HEK293 (cell line): ENCODE results near the gene GRIK4.

Source experiments
- CTCF ChIA-PET: fragments of 350-600 bp; formaldehyde crosslinking; extraction: SDS; loops from one replicate; lab custom pipeline; 2021; ENCODE audit warnings: antibody characterized with exemption; lab: Yijun Ruan, JAX
- POLR2A ChIA-PET: fragments of 300-600 bp; formaldehyde crosslinking; extraction: SDS; loops from one replicate; lab custom pipeline; 2020; ENCODE audit warnings: antibody characterized with exemption, inconsistent platforms; lab: Yijun Ruan, JAX
- H3K27ac ChIP-seq: fragments of 200-500 bp; sonication (Bioruptor generic); 2 replicates; pipeline ENCODE4 v1.5.1; 2014; ENCODE audit warnings: low read depth, low read length, control low read depth, inconsistent platforms; ENCODE audit errors: extremely low read depth
- H3K36me3 ChIP-seq, 2 experiments: fragments of 200-500 bp in 1 of 2; sonication (Bioruptor generic) in 1 of 2; 1 replicate in 1 of 2; 2 replicates in 1 of 2; pipeline ENCODE4 v1.5.1; 2014 to 2017; ENCODE audit warnings: inconsistent platforms in 2 of 2, low read length in 2 of 2; ENCODE audit not compliant: control insufficient read depth in 2 of 2, insufficient read depth in 1 of 2
- H3K4me1 ChIP-seq: fragments of 200-500 bp; sonication (Bioruptor generic); 2 replicates; pipeline ENCODE4 v1.5.1; 2014; ENCODE audit warnings: mild to moderate bottlenecking, low read length, inconsistent platforms; ENCODE audit not compliant: control insufficient read depth, insufficient read depth
- H3K4me3 ChIP-seq: 2 replicates; pipeline ENCODE4 v1.5.1; 2011; ENCODE audit warnings: low read depth, mild to moderate bottlenecking, control low read depth, low read length, moderate library complexity
- H3K9me3 ChIP-seq: fragments of 200-500 bp; sonication (Bioruptor generic); 2 replicates; pipeline ENCODE4 v1.5.1; 2014; ENCODE audit warnings: low read depth, low read length, inconsistent platforms; ENCODE audit not compliant: control insufficient read depth, insufficient read depth
- HOXA7 ChIP-seq: sonication (generic); formaldehyde crosslinking; IDR thresholded peaks from 2 replicates; pipeline ENCODE4 v1.8.1; 2022; ENCODE audit warnings: missing genetic modification reagents, borderline replicate concordance
- KLF9 ChIP-seq: fragments of 450-650 bp; formaldehyde crosslinking; IDR thresholded peaks from 2 replicates; pipeline ENCODE4 v1.5.1; 2016; ENCODE audit warnings: missing biosample characterization, missing genetic modification characterization, low read depth
- SP2 ChIP-seq: fragments of 450-650 bp; formaldehyde crosslinking; IDR thresholded peaks from 2 replicates; pipeline ENCODE4 v1.5.1; 2016; ENCODE audit warnings: missing biosample characterization, missing genetic modification characterization
- SP7 ChIP-seq: fragments of 450-650 bp; formaldehyde crosslinking; IDR thresholded peaks from 2 replicates; pipeline ENCODE4 v1.5.1; 2016; ENCODE audit warnings: missing biosample characterization, missing genetic modification characterization
- ZFHX2 ChIP-seq: fragments of 450-650 bp; formaldehyde crosslinking; conservative IDR thresholded peaks from 2 replicates; pipeline ENCODE4 v1.5.1; 2016; ENCODE audit warnings: missing biosample characterization, missing genetic modification characterization
- ZFP41 ChIP-seq: fragments of 450-650 bp; formaldehyde crosslinking; IDR thresholded peaks from 2 replicates; pipeline ENCODE4 v1.5.1; 2016; ENCODE audit warnings: missing biosample characterization, missing genetic modification characterization, borderline replicate concordance
- ZNF121 ChIP-seq: fragments of 450-650 bp; formaldehyde crosslinking; IDR thresholded peaks from 2 replicates; pipeline ENCODE4 v1.5.1; 2016; ENCODE audit warnings: missing biosample characterization, missing genetic modification characterization
- ZNF169 ChIP-seq: fragments of 450-650 bp; formaldehyde crosslinking; IDR thresholded peaks from 2 replicates; pipeline ENCODE4 v1.5.1; 2016; ENCODE audit warnings: missing biosample characterization, missing genetic modification characterization
- ZNF214 ChIP-seq: fragments of 450-650 bp; formaldehyde crosslinking; IDR thresholded peaks from 2 replicates; pipeline ENCODE4 v1.5.1; 2017; ENCODE audit warnings: missing biosample characterization, mild to moderate bottlenecking, missing genetic modification characterization, borderline replicate concordance
- ZNF223 ChIP-seq: fragments of 450-650 bp; formaldehyde crosslinking; IDR thresholded peaks from 2 replicates; pipeline ENCODE4 v1.5.1; 2016; ENCODE audit warnings: missing biosample characterization, missing genetic modification characterization
- ZNF404 ChIP-seq: fragments of 450-650 bp; formaldehyde crosslinking; IDR thresholded peaks from 2 replicates; pipeline ENCODE4 v1.5.1; 2017; ENCODE audit warnings: missing biosample characterization, missing genetic modification characterization
- ZNF626 ChIP-seq: fragments of 450-650 bp; sonication (Bioruptor Pico); formaldehyde crosslinking; IDR thresholded peaks from 2 replicates; pipeline ENCODE4 v1.5.1; 2018; ENCODE audit warnings: missing biosample characterization, missing genetic modification characterization, inconsistent platforms
- ZNF768 ChIP-seq: fragments of 450-650 bp; formaldehyde crosslinking; IDR thresholded peaks from 2 replicates; pipeline ENCODE4 v1.5.1; 2018; ENCODE audit warnings: missing biosample characterization, mild to moderate bottlenecking, missing genetic modification characterization
- ZNF777 ChIP-seq: fragments of 450-650 bp; formaldehyde crosslinking; IDR thresholded peaks from 2 replicates; pipeline ENCODE4 v1.5.1; 2017; ENCODE audit warnings: missing biosample characterization, missing genetic modification characterization, borderline replicate concordance
- ZNF785 ChIP-seq: fragments of 450-650 bp; formaldehyde crosslinking; IDR thresholded peaks from 2 replicates; pipeline ENCODE4 v1.5.1; 2016; ENCODE audit warnings: missing biosample characterization, missing genetic modification characterization
- TF ChIP-seq, protein P1 (sequence below): fragments of 450-650 bp; formaldehyde crosslinking; IDR thresholded peaks from 2 replicates; pipeline ENCODE4 v1.5.1; 2016; ENCODE audit warnings: missing biosample characterization, missing genetic modification characterization
- TF ChIP-seq, protein P2 (sequence below): fragments of 450-650 bp; formaldehyde crosslinking; IDR thresholded peaks from 2 replicates; pipeline ENCODE4 v1.5.1; 2016; ENCODE audit warnings: missing biosample characterization, missing genetic modification characterization
- TF ChIP-seq, protein P3 (sequence below): fragments of 450-650 bp; formaldehyde crosslinking; IDR thresholded peaks from 2 replicates; pipeline ENCODE4 v1.5.1; 2017; ENCODE audit warnings: missing biosample characterization, missing genetic modification characterization
- TF ChIP-seq, protein P4 (sequence below): fragments of 450-650 bp; formaldehyde crosslinking; IDR thresholded peaks from 2 replicates; pipeline ENCODE4 v1.5.1; 2016; ENCODE audit warnings: missing biosample characterization, missing genetic modification characterization
- TF ChIP-seq, protein P5 (sequence below): fragments of 450-650 bp; formaldehyde crosslinking; IDR thresholded peaks from 2 replicates; pipeline ENCODE4 v1.5.1; 2016; ENCODE audit warnings: missing biosample characterization, missing genetic modification characterization

The GRIK4 gene

DNA sequence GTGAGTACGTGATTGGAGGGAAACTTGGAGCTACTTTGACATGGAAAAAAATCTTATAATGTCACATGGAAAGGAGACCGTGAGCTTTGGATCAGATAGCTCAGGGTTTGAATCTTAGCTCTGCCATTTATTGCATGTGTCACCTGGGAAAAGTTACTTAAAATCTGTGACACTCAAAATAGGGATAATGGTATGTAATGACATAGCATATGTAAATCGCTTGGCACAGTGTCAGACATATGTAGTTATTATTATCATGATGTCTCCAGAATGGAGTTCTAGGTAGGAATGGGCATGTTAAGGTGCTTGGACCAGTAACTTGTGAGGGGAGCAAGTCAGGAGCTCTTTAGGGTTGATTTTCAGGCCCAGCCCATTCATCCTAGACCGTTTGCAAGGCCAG, 75.8 kb downstream of the GRIK4 start:
- H3K27ac ChIP-seq = no peak overlapping the region
- H3K4me1 ChIP-seq = no peaks in the 10 kb centered on the region
- H3K36me3 ChIP-seq = no peaks in the 10 kb centered on the region
- H3K9me3 ChIP-seq = no peaks in the 10 kb centered on the region
- CTCF ChIA-PET = interaction anchor here (0.7 kb wide), 1 partner anchor 524 kb away, joined by 3 read pairs; no protein-coding TSS in a partner anchor
- TF ChIP-seq ZNF785 (tag by site-specific recombination) = no peak
- no peak for TF ChIP-seq SP2
- TF ChIP-seq, protein P1, sequence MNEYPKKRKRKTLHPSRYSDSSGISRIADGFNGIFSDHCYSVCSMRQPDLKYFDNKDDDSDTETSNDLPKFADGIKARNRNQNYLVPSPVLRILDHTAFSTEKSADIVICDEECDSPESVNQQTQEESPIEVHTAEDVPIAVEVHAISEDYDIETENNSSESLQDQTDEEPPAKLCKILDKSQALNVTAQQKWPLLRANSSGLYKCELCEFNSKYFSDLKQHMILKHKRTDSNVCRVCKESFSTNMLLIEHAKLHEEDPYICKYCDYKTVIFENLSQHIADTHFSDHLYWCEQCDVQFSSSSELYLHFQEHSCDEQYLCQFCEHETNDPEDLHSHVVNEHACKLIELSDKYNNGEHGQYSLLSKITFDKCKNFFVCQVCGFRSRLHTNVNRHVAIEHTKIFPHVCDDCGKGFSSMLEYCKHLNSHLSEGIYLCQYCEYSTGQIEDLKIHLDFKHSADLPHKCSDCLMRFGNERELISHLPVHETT (tag by site-specific recombination) = no peak
- TF ChIP-seq ZFP41 = no peak
- no peak for TF ChIP-seq KLF9
- TF ChIP-seq, protein P2, sequence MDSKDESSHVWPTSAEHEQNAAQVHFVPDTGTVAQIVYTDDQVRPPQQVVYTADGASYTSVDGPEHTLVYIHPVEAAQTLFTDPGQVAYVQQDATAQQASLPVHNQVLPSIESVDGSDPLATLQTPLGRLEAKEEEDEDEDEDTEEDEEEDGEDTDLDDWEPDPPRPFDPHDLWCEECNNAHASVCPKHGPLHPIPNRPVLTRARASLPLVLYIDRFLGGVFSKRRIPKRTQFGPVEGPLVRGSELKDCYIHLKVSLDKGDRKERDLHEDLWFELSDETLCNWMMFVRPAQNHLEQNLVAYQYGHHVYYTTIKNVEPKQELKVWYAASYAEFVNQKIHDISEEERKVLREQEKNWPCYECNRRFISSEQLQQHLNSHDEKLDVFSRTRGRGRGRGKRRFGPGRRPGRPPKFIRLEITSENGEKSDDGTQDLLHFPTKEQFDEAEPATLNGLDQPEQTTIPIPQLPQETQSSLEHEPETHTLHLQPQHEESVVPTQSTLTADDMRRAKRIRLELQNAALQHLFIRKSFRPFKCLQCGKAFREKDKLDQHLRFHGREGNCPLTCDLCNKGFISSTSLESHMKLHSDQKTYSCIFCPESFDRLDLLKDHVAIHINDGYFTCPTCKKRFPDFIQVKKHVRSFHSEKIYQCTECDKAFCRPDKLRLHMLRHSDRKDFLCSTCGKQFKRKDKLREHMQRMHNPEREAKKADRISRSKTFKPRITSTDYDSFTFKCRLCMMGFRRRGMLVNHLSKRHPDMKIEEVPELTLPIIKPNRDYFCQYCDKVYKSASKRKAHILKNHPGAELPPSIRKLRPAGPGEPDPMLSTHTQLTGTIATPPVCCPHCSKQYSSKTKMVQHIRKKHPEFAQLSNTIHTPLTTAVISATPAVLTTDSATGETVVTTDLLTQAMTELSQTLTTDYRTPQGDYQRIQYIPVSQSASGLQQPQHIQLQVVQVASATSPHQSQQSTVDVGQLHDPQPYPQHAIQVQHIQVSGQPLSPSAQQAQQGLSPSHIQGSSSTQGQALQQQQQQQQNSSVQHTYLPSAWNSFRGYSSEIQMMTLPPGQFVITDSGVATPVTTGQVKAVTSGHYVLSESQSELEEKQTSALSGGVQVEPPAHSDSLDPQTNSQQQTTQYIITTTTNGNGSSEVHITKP (tag by site-specific recombination) = no peak
- TF ChIP-seq ZNF169 (tag by site-specific recombination) = no peak
- TF ChIP-seq, protein P3, sequence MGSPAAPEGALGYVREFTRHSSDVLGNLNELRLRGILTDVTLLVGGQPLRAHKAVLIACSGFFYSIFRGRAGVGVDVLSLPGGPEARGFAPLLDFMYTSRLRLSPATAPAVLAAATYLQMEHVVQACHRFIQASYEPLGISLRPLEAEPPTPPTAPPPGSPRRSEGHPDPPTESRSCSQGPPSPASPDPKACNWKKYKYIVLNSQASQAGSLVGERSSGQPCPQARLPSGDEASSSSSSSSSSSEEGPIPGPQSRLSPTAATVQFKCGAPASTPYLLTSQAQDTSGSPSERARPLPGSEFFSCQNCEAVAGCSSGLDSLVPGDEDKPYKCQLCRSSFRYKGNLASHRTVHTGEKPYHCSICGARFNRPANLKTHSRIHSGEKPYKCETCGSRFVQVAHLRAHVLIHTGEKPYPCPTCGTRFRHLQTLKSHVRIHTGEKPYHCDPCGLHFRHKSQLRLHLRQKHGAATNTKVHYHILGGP (tag by site-specific recombination) = no peak
- no peak for TF ChIP-seq HOXA7 (CRISPR knock-in tag)
- no peak for TF ChIP-seq ZNF121 (tag by site-specific recombination)
- no peak for TF ChIP-seq SP7 (tag by site-specific recombination)
- no peak for TF ChIP-seq ZNF626 (tag by site-specific recombination)
- TF ChIP-seq ZFHX2 = no peak
- TF ChIP-seq ZNF214 (tag by site-specific recombination) = no peak
- no peak for TF ChIP-seq ZNF223 (tag by site-specific recombination)
- TF ChIP-seq, protein P4, sequence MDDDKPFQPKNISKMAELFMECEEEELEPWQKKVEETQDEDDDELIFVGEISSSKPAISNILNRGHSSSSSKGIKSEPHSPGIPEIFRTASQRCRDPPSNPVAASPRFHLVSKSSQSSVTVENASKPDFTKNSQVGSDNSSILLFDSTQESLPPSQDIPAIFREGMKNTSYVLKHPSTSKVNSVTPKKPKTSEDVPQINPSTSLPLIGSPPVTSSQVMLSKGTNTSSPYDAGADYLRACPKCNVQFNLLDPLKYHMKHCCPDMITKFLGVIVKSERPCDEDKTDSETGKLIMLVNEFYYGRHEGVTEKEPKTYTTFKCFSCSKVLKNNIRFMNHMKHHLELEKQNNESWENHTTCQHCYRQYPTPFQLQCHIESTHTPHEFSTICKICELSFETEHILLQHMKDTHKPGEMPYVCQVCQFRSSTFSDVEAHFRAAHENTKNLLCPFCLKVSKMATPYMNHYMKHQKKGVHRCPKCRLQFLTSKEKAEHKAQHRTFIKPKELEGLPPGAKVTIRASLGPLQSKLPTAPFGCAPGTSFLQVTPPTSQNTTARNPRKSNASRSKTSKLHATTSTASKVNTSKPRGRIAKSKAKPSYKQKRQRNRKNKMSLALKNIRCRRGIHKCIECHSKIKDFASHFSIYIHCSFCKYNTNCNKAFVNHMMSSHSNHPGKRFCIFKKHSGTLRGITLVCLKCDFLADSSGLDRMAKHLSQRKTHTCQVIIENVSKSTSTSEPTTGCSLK (tag by site-specific recombination) = no peak
- TF ChIP-seq ZNF777 (tag by site-specific recombination) = no peak
- TF ChIP-seq ZNF404 (tag by site-specific recombination) = no peak
- no peak for TF ChIP-seq ZNF768 (tag by site-specific recombination)
- TF ChIP-seq, protein P5, sequence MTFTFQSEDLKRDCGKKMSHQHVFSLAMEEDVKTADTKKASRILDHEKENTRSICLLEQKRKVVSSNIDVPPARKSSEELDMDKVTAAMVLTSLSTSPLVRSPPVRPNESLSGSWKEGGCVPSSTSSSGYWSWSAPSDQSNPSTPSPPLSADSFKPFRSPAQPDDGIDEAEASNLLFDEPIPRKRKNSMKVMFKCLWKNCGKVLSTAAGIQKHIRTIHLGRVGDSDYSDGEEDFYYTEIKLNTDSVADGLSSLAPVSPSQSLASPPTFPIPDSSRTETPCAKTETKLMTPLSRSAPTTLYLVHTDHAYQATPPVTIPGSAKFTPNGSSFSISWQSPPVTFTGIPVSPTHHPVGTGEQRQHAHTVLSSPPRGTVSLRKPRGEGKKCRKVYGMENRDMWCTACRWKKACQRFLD (tag by site-specific recombination) = no peak
- H3K4me3 ChIP-seq = no peak overlapping the region
- POLR2A ChIA-PET = no interaction called here
